Measurements from ENCODE around the gene ENPP1.

ENPP1 gene

GRCh38 chr6:131918650-131919355, 111.0 kb downstream of the ENPP1 start:
- peaks cover 12% of the 10 kb centered on the region for H3K4me1 Mint-ChIP-seq
- TF ChIP-seq CTCF (IDR thresholded peaks at IDR 0.05; ENCODE audit: unreplicated experiment in 3 of 3) = no peak
- no peak overlapping the region for H3K27ac Mint-ChIP-seq
- no peak overlapping the region for H3K4me3 Mint-ChIP-seq
- no peaks in the 10 kb centered on the region for H3K36me3 Mint-ChIP-seq (ENCODE audit: low read depth)
- H3K9me3 Mint-ChIP-seq = peaks cover 40% of the 10 kb centered on the region
- no peaks in the 10 kb centered on the region for H3K27me3 Mint-ChIP-seq (ENCODE audit: low read depth)

- peaks cover 41% of the 10 kb centered on the region for H3K9me3 Mint-ChIP-seq
- H3K4me3 Mint-ChIP-seq = no peak overlapping the region
- peaks cover 12% of the 10 kb centered on the region for H3K4me1 Mint-ChIP-seq
- TF ChIP-seq CTCF (IDR thresholded peaks at IDR 0.05; ENCODE audit: unreplicated experiment in 3 of 3) = no peak
- H3K27me3 Mint-ChIP-seq (ENCODE audit: low read depth) = no peaks in the 10 kb centered on the region
- no peaks in the 10 kb centered on the region for H3K36me3 Mint-ChIP-seq (ENCODE audit: low read depth)
- H3K27ac Mint-ChIP-seq = no peak overlapping the region
Measured at GRCh38 chr6:131920656-131921055, 112.8 kb downstream of the ENPP1 start.

- H3K36me3 Mint-ChIP-seq (ENCODE audit: low read depth) = no peaks in the 10 kb centered on the region
- no peaks in the 10 kb centered on the region for H3K27me3 Mint-ChIP-seq (ENCODE audit: low read depth)
- H3K27ac Mint-ChIP-seq = no peak overlapping the region
- no peak overlapping the region for H3K4me3 Mint-ChIP-seq
- peak; percentile 38 to 49 (median 47) for TF ChIP-seq CTCF (IDR thresholded peaks at IDR 0.05; ENCODE audit: unreplicated experiment in 3 of 3)
- peaks cover 35% of the 10 kb centered on the region for H3K9me3 Mint-ChIP-seq
- no peaks in the 10 kb centered on the region for H3K4me1 Mint-ChIP-seq
Measured at GRCh38 chr6:131923356-131923755, 115.5 kb downstream of the ENPP1 start.

- Mint-ChIP-seq H3K4me1 (peaks cover 7% of the 10 kb centered on the region), H3K4me3 (no peak overlapping the region), H3K36me3 (ENCODE audit: low read depth) (no peaks in the 10 kb centered on the region), H3K9me3 (peaks cover 30% of the 10 kb centered on the region), H3K27me3 (ENCODE audit: low read depth) (no peaks in the 10 kb centered on the region), H3K27ac (no peak overlapping the region)
- peak; percentile 61 to 77 (median 71) for TF ChIP-seq CTCF (IDR thresholded peaks at IDR 0.05; ENCODE audit: unreplicated experiment in 3 of 3)
Measured at GRCh38 chr6:131924881-131925474, 117.2 kb downstream of the ENPP1 start.

- Mint-ChIP-seq H3K27ac (peak overlapping the region in 2 of 3 experiments; percentile 41 to 58), H3K4me3 (no peak overlapping the region), H3K27me3 (ENCODE audit: low read depth) (no peaks in the 10 kb centered on the region), H3K4me1 (peaks cover 39% of the 10 kb centered on the region), H3K36me3 (ENCODE audit: low read depth) (no peaks in the 10 kb centered on the region), H3K9me3 (no peaks in the 10 kb centered on the region)
- TF ChIP-seq CTCF (IDR thresholded peaks at IDR 0.05; ENCODE audit: unreplicated experiment in 3 of 3) = no peak
Measured at GRCh38 chr6:131929264-131929663, 121.4 kb downstream of the ENPP1 start.

- TF ChIP-seq CTCF (IDR thresholded peaks at IDR 0.05; ENCODE audit: unreplicated experiment in 3 of 3) = no peak
- H3K4me3 Mint-ChIP-seq = no peak overlapping the region
- H3K27ac Mint-ChIP-seq = peak overlapping the region in 2 of 3 experiments; percentile 3 to 30
- H3K36me3 Mint-ChIP-seq (ENCODE audit: low read depth) = no peaks in the 10 kb centered on the region
- no peaks in the 10 kb centered on the region for H3K9me3 Mint-ChIP-seq
- H3K27me3 Mint-ChIP-seq (ENCODE audit: low read depth) = no peaks in the 10 kb centered on the region
- H3K4me1 Mint-ChIP-seq = peaks cover 39% of the 10 kb centered on the region
Measured at GRCh38 chr6:131929976-131930375, 122.2 kb downstream of the ENPP1 start.
